G401.6 (cell line): Measurements from ENCODE around the gene PRR36.

ENCODE experiments used
- FAIRE-seq: peaks from 2 replicates; lab custom pipeline; 2012; peaks lifted over from hg19 to GRCh38; lab: Jason Lieb, UNC

PRR36 gene

GRCh38 chr19:7912697-7913564 is 38.7 kb upstream of the PRR36 start:
- FAIRE-seq, result no peak

- no peak for FAIRE-seq
These were observed 38.0 kb upstream of the PRR36 start for GRCh38 chr19:7912144-7912696.

GRCh38 chr19:7911508-7912143 is 37.4 kb upstream of the PRR36 start:
- no peak for FAIRE-seq

- no peak for FAIRE-seq
These were observed 36.4 kb upstream of the PRR36 start for GRCh38 chr19:7910321-7911161.

GRCh38 chr19:7909471-7910067 is 35.4 kb upstream of the PRR36 start:
- FAIRE-seq, result no peak

- FAIRE-seq, result no peak
These were observed 34.7 kb upstream of the PRR36 start for GRCh38 chr19:7908742-7909461.

GRCh38 chr19:7908078-7908699 is 34.0 kb upstream of the PRR36 start:
- no peak for FAIRE-seq

- no peak for FAIRE-seq
These were observed 33.4 kb upstream of the PRR36 start for GRCh38 chr19:7907544-7907943.

GRCh38 chr19:7907122-7907521 is 32.9 kb upstream of the PRR36 start:
- no peak for FAIRE-seq

- no peak for FAIRE-seq
These were observed 31.7 kb upstream of the PRR36 start for GRCh38 chr19:7905859-7906258.

GRCh38 chr19:7905268-7905667 is 31.1 kb upstream of the PRR36 start:
- no peak for FAIRE-seq

- no peak for FAIRE-seq
These were observed 30.2 kb upstream of the PRR36 start for GRCh38 chr19:7904074-7905020.

GRCh38 chr19:7903244-7904073 is 29.3 kb upstream of the PRR36 start, which contains the start of gene MAP2K7:
Gene MAP2K7, plus strand, starts transcription at chr19:7903877. Its CDS starts 68 bp downstream, at chr19:7903945.
- peak; percentile 98 for FAIRE-seq

- FAIRE-seq, result no peak
These were observed 28.6 kb upstream of the PRR36 start for GRCh38 chr19:7902796-7903243.

GRCh38 chr19:7901337-7901736 is 27.1 kb upstream of the PRR36 start:
- FAIRE-seq, result no peak

- no peak for FAIRE-seq
These were observed 26.7 kb upstream of the PRR36 start for GRCh38 chr19:7900931-7901330.

GRCh38 chr19:7900401-7900870 is 26.2 kb upstream of the PRR36 start:
- no peak for FAIRE-seq

- FAIRE-seq, result no peak
These were observed 25.7 kb upstream of the PRR36 start for GRCh38 chr19:7899751-7900378.
